Endothelial cell of umbilical vein (primary cell): ENCODE results near the gene TEAD3. TPM values are rescaled to one million over a fixed set of nuclear protein-coding genes. Genes with fewer than 3 reads are reported as not detected.

Experiments
- BruUV-seq: library from RNA; stranded (reverse); fragments of 400-500 nt; replicated peaks from 2 replicates; lab custom pipeline; 2021; lab: Mats Ljungman, UMichigan
- CTCF ChIA-PET: fragments of 300-600, 350-600 bp; sonication (Branson Sonifier 250); formaldehyde crosslinking; loops from one replicate; lab custom pipeline; 2021; ENCODE audit warnings: antibody characterized with exemption, inconsistent platforms; lab: Charles Lee
- POLR2A ChIA-PET: fragments of 300-600, 350-600 bp; sonication (Branson Sonifier 250); formaldehyde crosslinking; loops from one replicate; lab custom pipeline; 2021; ENCODE audit warnings: antibody characterized with exemption, inconsistent platforms; lab: Charles Lee
- DNase-seq: peaks from one replicate; pipeline ENCODE4 v3.0.0-alpha.2; 2011; ENCODE audit warnings: low read depth, low spot score
- FAIRE-seq: peaks from 2 replicates; lab custom pipeline; 2011; peaks lifted over from hg19 to GRCh38; lab: Jason Lieb, UNC
- H2AFZ ChIP-seq: 2 replicates; pipeline ENCODE4 v1.6.0; 2012; ENCODE audit warnings: low read depth, low read length, control low read depth, inconsistent platforms
- H3K27ac ChIP-seq: 2 replicates; pipeline ENCODE4 v1.5.1; 2011; ENCODE audit warnings: low read depth, mild to moderate bottlenecking, control low read depth, low read length, moderate library complexity; ENCODE audit not compliant: insufficient read depth
- H3K27me3 ChIP-seq, 2 experiments: 2 replicates each; pipeline versions ENCODE4 v1.6.0 to v1.6.1; 2011; ENCODE audit warnings: low read length in 2 of 2, mixed read lengths in 1 of 2; ENCODE audit not compliant: control insufficient read depth in 2 of 2, insufficient read depth in 2 of 2
- H3K36me3 ChIP-seq, 2 experiments: 2 replicates in 1 of 2; 3 replicates in 1 of 2; pipeline ENCODE4 v1.5.1; 2011; ENCODE audit warnings: low read length in 2 of 2, mild to moderate bottlenecking in 1 of 2, moderate library complexity in 1 of 2; ENCODE audit not compliant: control insufficient read depth in 2 of 2, insufficient read depth in 2 of 2; ENCODE audit errors: extremely low read depth in 1 of 2
- H3K4me1 ChIP-seq: 3 replicates; pipeline ENCODE4 v1.5.1; 2011; ENCODE audit warnings: mild to moderate bottlenecking, low read length; ENCODE audit not compliant: control insufficient read depth, insufficient read depth; ENCODE audit errors: extremely low read depth
- H3K4me2 ChIP-seq: 2 replicates; pipeline ENCODE4 v1.6.1; 2011; ENCODE audit warnings: low read length, control low read depth, mixed read lengths; ENCODE audit not compliant: insufficient read depth
- H3K4me3 ChIP-seq, 3 experiments: fragments of 200-600 bp in 1 of 3; sonication (generic), shearing (Covaris generic) in 1 of 3; replicated peaks in 1 of 3; 2 replicates each; pipeline ENCODE4 v1.5.1; 2011 to 2016; ENCODE audit warnings: control low read depth in 3 of 3, low read length in 3 of 3, mild to moderate bottlenecking in 2 of 3, inconsistent platforms in 1 of 3, low read depth in 1 of 3, moderate library complexity in 1 of 3; ENCODE audit not compliant: insufficient read depth in 1 of 3
- H3K79me2 ChIP-seq: 2 replicates; pipeline ENCODE4 v1.6.0; 2012; ENCODE audit warnings: low read length, inconsistent platforms; ENCODE audit not compliant: control insufficient read depth, insufficient read depth
- H3K9ac ChIP-seq: replicated peaks from 2 replicates; pipeline ENCODE3; 2011; ENCODE audit warnings: low read length, control low read depth; ENCODE audit not compliant: insufficient read depth; ENCODE audit errors: extremely low read depth
- H3K9me1 ChIP-seq: replicated peaks from 3 replicates; pipeline ENCODE4 v1.6.0; 2011; ENCODE audit warnings: mild to moderate bottlenecking, low read length; ENCODE audit not compliant: control insufficient read depth, insufficient read depth; ENCODE audit errors: extremely low read depth
- H3K9me3 ChIP-seq: replicated peaks from 2 replicates; pipeline ENCODE4 v1.5.1; 2012; ENCODE audit warnings: low read length, inconsistent platforms; ENCODE audit not compliant: control insufficient read depth, insufficient read depth
- H4K20me1 ChIP-seq: replicated peaks from 2 replicates; pipeline ENCODE3; 2011; ENCODE audit warnings: mild to moderate bottlenecking, low read length; ENCODE audit not compliant: control insufficient read depth, insufficient read depth; ENCODE audit errors: extremely low read depth
- CTCF ChIP-seq, 2 donors: IDR thresholded peaks; 1 replicate in 1 of 2; 2 replicates in 1 of 2; pipeline ENCODE4 v1.5.1; 2011; ENCODE audit warnings: low read length in 2 of 2, mild to moderate bottlenecking in 2 of 2, moderate library complexity in 2 of 2, control low read depth in 1 of 2, inconsistent platforms in 1 of 2, low read depth in 1 of 2; ENCODE audit not compliant: insufficient read depth in 1 of 2; ENCODE audit errors: extremely low read depth in 1 of 2
- EZH2 ChIP-seq: IDR thresholded peaks from 2 replicates; pipeline ENCODE4 v1.6.1; 2012; ENCODE audit warnings: borderline replicate concordance, low read depth, mild to moderate bottlenecking, moderate library complexity, low read length, inconsistent platforms; ENCODE audit not compliant: severe bottlenecking
- FOS ChIP-seq: IDR thresholded peaks from 2 replicates; pipeline ENCODE4 v1.6.1; 2011; ENCODE audit warnings: mild to moderate bottlenecking, low read length, moderate library complexity, borderline replicate concordance; ENCODE audit not compliant: insufficient read depth
- GATA2 ChIP-seq: IDR thresholded peaks from 2 replicates; pipeline ENCODE4 v1.7.0; 2011; ENCODE audit warnings: low read depth, mild to moderate bottlenecking, moderate library complexity, mixed read lengths, low read length; ENCODE audit not compliant: insufficient read length, insufficient read depth
- JUN ChIP-seq: IDR thresholded peaks from 2 replicates; pipeline ENCODE4 v1.6.1; 2011; ENCODE audit warnings: borderline replicate concordance, low read depth; ENCODE audit not compliant: insufficient read length, insufficient read depth
- MAX ChIP-seq: IDR thresholded peaks from 2 replicates; pipeline ENCODE4 v1.6.1; 2011; ENCODE audit not compliant: insufficient read depth, insufficient read length
- MYC ChIP-seq: IDR thresholded peaks from one replicate; pipeline ENCODE4 v1.6.1; 2011; ENCODE audit warnings: mild to moderate bottlenecking, low read depth, low read length
- POLR2A ChIP-seq: IDR thresholded peaks from 2 replicates; pipeline ENCODE4 v1.6.1; 2012; ENCODE audit warnings: low read depth, mild to moderate bottlenecking, control low read depth, low read length
- POLR2AphosphoS5 ChIP-seq: IDR thresholded peaks from 2 replicates; pipeline ENCODE4 v1.6.1; 2012; ENCODE audit warnings: low read depth, mild to moderate bottlenecking, control low read depth, low read length, moderate library complexity; ENCODE audit not compliant: insufficient read depth
- dilution Hi-C: fragments of 300-500 bp; cut with MboI; formaldehyde crosslinking; loops from one replicate; pipeline ENCODE4 v1.15.0; 2019; ENCODE audit warnings: low sequenced_read_pairs; ENCODE audit not compliant: extremely low pct_ligation_motif_present
- intact Hi-C: fragments of 100-400 bp; cut with micrococcal nuclease; formaldehyde crosslinking; loops from one replicate; pipeline ENCODE4 v1.10.0; 2022
- polyA plus RNA-seq, 4 experiments: library from polyadenylated mRNA; depleted of rRNA in 3 of 4; stranded (reverse) in 3 of 4; unstranded in 1 of 4; fragments of >200 nt; gene quantifications; 2 replicates each; pipeline versions ENCODE4 v1.2.1 to v1.2.3, GENCODE V29; 2011 to 2012; ENCODE audit warnings: missing spikeins in 1 of 4
- total RNA-seq: library from RNA; stranded (reverse); gene quantifications from 2 replicates; pipeline ENCODE4 v1.2.3, GENCODE V29; 2021

Gene TEAD3
- total and polyA plus RNA-seq, 2 donors (not counting 3 experiments of a cell fraction or from before 2014, with no cell fraction given), result 1.1 to 1.6 TPM

GRCh38 chr6:35501784-35502183 lies 4.9 kb upstream of the TEAD3 start:
- Histone ChIP-seq H3K27ac (no peak overlapping the region), H3K9me1 (no peaks in the 10 kb centered on the region), H3K9ac (no peak overlapping the region), H3K36me3 (no peaks in the 10 kb centered on the region), H3K4me3 (no peak overlapping the region), H4K20me1 (no peaks in the 10 kb centered on the region), H3K4me1 (peaks cover 4% of the 10 kb centered on the region), H3K79me2 (no peaks in the 10 kb centered on the region), H2AFZ (no peak overlapping the region), H3K27me3 (peaks cover 4 to 23% of the 10 kb centered on the region in 2 experiments), H3K9me3 (no peaks in the 10 kb centered on the region), H3K4me2 (no peak overlapping the region)
- dilution Hi-C loops, result no loop called here
- TF ChIP-seq POLR2A, result no peak
- no peak for TF ChIP-seq GATA2
- TF ChIP-seq MYC, result no peak
- no peak for TF ChIP-seq EZH2
- TF ChIP-seq MAX, result no peak
- TF ChIP-seq JUN, result no peak
- TF ChIP-seq FOS, result no peak
- no peak for TF ChIP-seq CTCF (IDR thresholded peaks at IDR 0.05; ENCODE audit: extremely low read depth in 1 of 2, insufficient read depth in 1 of 2, low read depth in 1 of 2, low read length in 2 of 2)
- TF ChIP-seq POLR2AphosphoS5, result no peak
- FAIRE-seq, result no peak
- ChIA-PET CTCF (no interaction called here), POLR2A (no interaction called here)
- intact Hi-C loops, result no loop called here
- no peak for DNase-seq
- BruUV-seq, result no TSS peak
